ENCODE data around the gene POP5. TPM values are rescaled to one million over a fixed set of nuclear protein-coding genes. Genes with fewer than 3 reads are reported as not detected.

The POP5 gene
- total and polyA plus RNA-seq, 8 donors = 10.5 to 66.7 (median 16.5) TPM

- Histone ChIP-seq H3K4me3 (no peak overlapping the region), H3K4me1 (peaks cover 6 to 12% (median 6%) of the 10 kb centered on the region in 3 donors), H3K27ac (no peak overlapping the region), H3K9me3 (no peaks in the 10 kb centered on the region), H3K27me3 (no peaks in the 10 kb centered on the region), H3K36me3 (peaks cover 0 to 14% (median 7%) of the 10 kb centered on the region in 3 donors)
- WGBS, 2 donors = 21 to 22% methylated on average over 20 of the region's 20 CpGs
- intact Hi-C loops (cut with DNase I) = loop anchor here in 2 of 3 donors (5.0 to 10.0 kb wide), 2 partner anchors 61 to 129 kb away; partner anchors contain the start of genes CABP1 (in 1 of the 2) and UNC119B (in 1 of the 2)
- FAIRE-seq (no peak), DNase-seq (peak; percentile 47 to 91 (median 73)), ATAC-seq (peak in 3 of 4 donors; percentile 24 to 52 (median 47))
- TF ChIP-seq, protein P1, sequence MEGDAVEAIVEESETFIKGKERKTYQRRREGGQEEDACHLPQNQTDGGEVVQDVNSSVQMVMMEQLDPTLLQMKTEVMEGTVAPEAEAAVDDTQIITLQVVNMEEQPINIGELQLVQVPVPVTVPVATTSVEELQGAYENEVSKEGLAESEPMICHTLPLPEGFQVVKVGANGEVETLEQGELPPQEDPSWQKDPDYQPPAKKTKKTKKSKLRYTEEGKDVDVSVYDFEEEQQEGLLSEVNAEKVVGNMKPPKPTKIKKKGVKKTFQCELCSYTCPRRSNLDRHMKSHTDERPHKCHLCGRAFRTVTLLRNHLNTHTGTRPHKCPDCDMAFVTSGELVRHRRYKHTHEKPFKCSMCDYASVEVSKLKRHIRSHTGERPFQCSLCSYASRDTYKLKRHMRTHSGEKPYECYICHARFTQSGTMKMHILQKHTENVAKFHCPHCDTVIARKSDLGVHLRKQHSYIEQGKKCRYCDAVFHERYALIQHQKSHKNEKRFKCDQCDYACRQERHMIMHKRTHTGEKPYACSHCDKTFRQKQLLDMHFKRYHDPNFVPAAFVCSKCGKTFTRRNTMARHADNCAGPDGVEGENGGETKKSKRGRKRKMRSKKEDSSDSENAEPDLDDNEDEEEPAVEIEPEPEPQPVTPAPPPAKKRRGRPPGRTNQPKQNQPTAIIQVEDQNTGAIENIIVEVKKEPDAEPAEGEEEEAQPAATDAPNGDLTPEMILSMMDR (IDR thresholded peaks at IDR 0.05) = peak; percentile 71 to 91 (median 84)
Observed at GRCh38 chr12:120583478-120584030, 2.4 kb upstream of the POP5 start.

- DNase-seq = no peak
- peak overlapping the region; percentile 74 to 86 (median 80) for H3K4me3 ChIP-seq
- FAIRE-seq = no peak
- no peaks in the 10 kb centered on the region for H3K27me3 ChIP-seq
- H3K9me3 ChIP-seq = no peaks in the 10 kb centered on the region
- H3K36me3 ChIP-seq = peaks cover 0 to 29% (median 18%) of the 10 kb centered on the region in 3 donors
- WGBS, 2 donors = 29 to 39% methylated on average over 9 of the region's 9 CpGs
- H3K27ac ChIP-seq = no peak overlapping the region
- TF ChIP-seq, protein P1 (IDR thresholded peaks at IDR 0.05) = no peak
- peaks cover 6 to 12% (median 6%) of the 10 kb centered on the region in 3 donors for H3K4me1 ChIP-seq
- ATAC-seq = no peak
- intact Hi-C loops (cut with DNase I) = loop anchor here in 2 of 3 donors (5.0 to 10.0 kb wide), 2 partner anchors 63 to 130 kb away; partner anchors contain the start of genes CABP1 (in 1 of the 2) and UNC119B (in 1 of the 2)
Observed at GRCh38 chr12:120581998-120582397, 796 bp upstream of the POP5 start.

GRCh38 chr12:120579179-120579578 lies 2.0 kb downstream of the POP5 start:
- H3K9me3 ChIP-seq = no peaks in the 10 kb centered on the region
- intact Hi-C loops (cut with DNase I) = no loop called here
- no peak overlapping the region for H3K27ac ChIP-seq
- ATAC-seq (no peak), DNase-seq (no peak), FAIRE-seq (no peak)
- H3K4me1 ChIP-seq = peaks cover 4 to 11% (median 6%) of the 10 kb centered on the region in 3 donors
- H3K4me3 ChIP-seq = no peak overlapping the region
- TF ChIP-seq, protein P1 (IDR thresholded peaks at IDR 0.05) = no peak
- no peaks in the 10 kb centered on the region for H3K27me3 ChIP-seq
- peaks cover 5 to 57% (median 25%) of the 10 kb centered on the region in 3 donors for H3K36me3 ChIP-seq
- WGBS, 2 donors = 43 to 53% methylated on average over 1 of the region's 1 CpG

GRCh38 chr12:120574106-120574505 lies 7.1 kb downstream of the POP5 start:
- DNase-seq = no peak
- Histone ChIP-seq H3K27ac (no peak overlapping the region), H3K9me3 (no peaks in the 10 kb centered on the region), H3K36me3 (peaks cover 12 to 97% (median 54%) of the 10 kb centered on the region in 3 donors), H3K4me1 (no peaks in the 10 kb centered on the region), H3K27me3 (no peaks in the 10 kb centered on the region), H3K4me3 (no peak overlapping the region)
- ATAC-seq = no peak
- FAIRE-seq = no peak
- intact Hi-C loops (cut with DNase I) = no loop called here
- WGBS, 2 donors = 86 to 96% methylated on average over 2 of the region's 2 CpGs
- TF ChIP-seq, protein P1 (IDR thresholded peaks at IDR 0.05) = no peak

GRCh38 chr12:120573560-120573959 lies 7.6 kb downstream of the POP5 start:
- no peaks in the 10 kb centered on the region for H3K4me1 ChIP-seq
- no peaks in the 10 kb centered on the region for H3K27me3 ChIP-seq
- TF ChIP-seq, protein P1 (IDR thresholded peaks at IDR 0.05) = no peak
- H3K36me3 ChIP-seq = peaks cover 12 to 97% (median 52%) of the 10 kb centered on the region in 3 donors
- no peak for DNase-seq
- H3K9me3 ChIP-seq = no peaks in the 10 kb centered on the region
- no peak for ATAC-seq
- H3K4me3 ChIP-seq = no peak overlapping the region
- WGBS, 2 donors = 58 to 60% methylated on average over 6 of the region's 6 CpGs
- no peak for FAIRE-seq
- intact Hi-C loops (cut with DNase I) = no loop called here
- H3K27ac ChIP-seq = no peak overlapping the region
